ENCODE data around the gene NSUN2. TPM values are rescaled to one million over a fixed set of nuclear protein-coding genes. Genes with fewer than 3 reads are reported as not detected.
"Not testable (repeated sequence)": the region's sequence is repeated elsewhere in the genome, so short reads cannot be mapped to it uniquely, and the experiment has no call there.

The NSUN2 gene
- total RNA-seq, 1 experiment from 2014 or later: 74.4 TPM

DNA sequence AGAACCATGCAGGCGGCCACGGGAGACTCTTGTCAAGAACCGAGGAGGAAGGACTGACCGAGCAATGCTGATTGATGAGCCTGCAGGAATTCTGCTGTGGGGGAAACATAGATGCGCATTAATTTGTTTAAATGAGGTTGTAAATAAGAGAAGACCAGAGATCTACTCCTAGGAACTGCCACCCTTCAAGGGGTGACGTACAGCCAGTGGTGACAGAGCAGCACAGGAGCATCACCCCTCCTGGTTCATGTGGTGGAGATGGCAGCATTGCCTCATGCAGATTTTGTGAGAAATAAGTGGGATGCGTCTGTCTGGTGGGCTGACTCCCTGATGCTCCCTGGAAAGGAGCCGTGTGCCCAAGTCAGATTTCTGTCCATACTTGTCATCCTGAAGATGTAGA, 22.6 kb upstream of the NSUN2 start:
- peaks cover 9% of the 10 kb centered on the region for H3K9me3 ChIP-seq
- no peak for DNase-seq
- H3K36me3 ChIP-seq: peaks cover 72% of the 10 kb centered on the region
- H3K27me3 ChIP-seq: no peaks in the 10 kb centered on the region
- no peak overlapping the region for H3K4me3 ChIP-seq

GRCh38 chr5:6652025-6652424, 19.2 kb upstream of the NSUN2 start:
- H3K9me3 ChIP-seq: peaks cover 32% of the 10 kb centered on the region
- H3K36me3 ChIP-seq: peaks cover 72% of the 10 kb centered on the region
- no peak overlapping the region for H3K4me3 ChIP-seq
- no peaks in the 10 kb centered on the region for H3K27me3 ChIP-seq
- no peak for DNase-seq

DNA sequence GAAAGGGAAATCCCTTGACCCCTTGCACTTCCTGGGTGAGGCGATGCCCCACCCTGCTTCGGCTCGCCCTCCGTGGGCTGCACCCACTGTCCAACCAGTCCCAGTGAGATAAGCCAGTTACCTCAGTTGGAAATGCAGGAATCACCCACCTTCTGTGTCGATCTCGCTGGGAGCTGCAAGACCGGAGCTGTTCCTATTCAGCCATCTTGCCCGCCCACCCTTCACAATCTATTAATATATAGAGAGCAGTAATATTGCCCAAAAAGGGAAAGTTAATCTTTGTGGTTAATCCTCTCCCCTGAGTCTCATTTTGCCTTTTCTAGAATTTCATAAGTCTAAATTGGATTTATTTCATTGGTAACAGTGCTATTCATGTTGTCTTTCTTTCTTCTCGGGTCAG, 16.8 kb upstream of the NSUN2 start:
- peaks cover 28% of the 10 kb centered on the region for H3K9me3 ChIP-seq
- H3K36me3 ChIP-seq: peaks cover 59% of the 10 kb centered on the region
- DNase-seq: no peak
- no peak overlapping the region for H3K4me3 ChIP-seq
- no peaks in the 10 kb centered on the region for H3K27me3 ChIP-seq

GRCh38 chr5:6649186-6649585, 16.3 kb upstream of the NSUN2 start:
- peaks cover 28% of the 10 kb centered on the region for H3K9me3 ChIP-seq
- H3K4me3 ChIP-seq: no peak overlapping the region
- no peaks in the 10 kb centered on the region for H3K27me3 ChIP-seq
- H3K36me3 ChIP-seq: peaks cover 59% of the 10 kb centered on the region
- no peak for DNase-seq

GRCh38 chr5:6645571-6646362, 12.9 kb upstream of the NSUN2 start:
- H3K9me3 ChIP-seq: peaks cover 28% of the 10 kb centered on the region
- not testable (repeated sequence) for H3K4me3 ChIP-seq, DNase-seq, H3K27me3 ChIP-seq
- peaks cover 37% of the 10 kb centered on the region for H3K36me3 ChIP-seq

DNA sequence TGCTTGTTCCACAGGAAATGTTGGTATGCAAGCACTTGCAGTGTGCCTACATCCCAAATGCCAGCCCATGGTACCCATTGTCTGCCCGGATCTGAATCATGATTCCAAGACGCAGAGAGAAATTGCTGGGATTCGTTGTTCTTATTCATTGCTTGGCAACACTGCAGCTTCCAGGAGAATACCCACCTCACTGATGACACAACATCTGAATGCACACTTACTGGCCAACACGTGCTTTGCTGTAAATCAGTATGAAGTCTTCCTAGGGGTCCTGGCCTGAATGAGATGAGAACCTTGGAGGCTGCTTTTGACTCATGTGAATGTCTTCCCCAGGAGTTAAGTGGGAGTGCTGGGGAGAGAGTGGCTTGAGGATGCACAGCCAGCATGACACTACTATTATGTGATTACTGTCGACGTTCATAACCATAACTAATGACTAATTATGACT, 12.0 kb upstream of the NSUN2 start:
- Histone ChIP-seq H3K4me3 (no peak overlapping the region), H3K36me3 (peaks cover 37% of the 10 kb centered on the region), H3K27me3 (no peaks in the 10 kb centered on the region), H3K9me3 (peaks cover 25% of the 10 kb centered on the region)
- peak; percentile 80 for DNase-seq

DNA sequence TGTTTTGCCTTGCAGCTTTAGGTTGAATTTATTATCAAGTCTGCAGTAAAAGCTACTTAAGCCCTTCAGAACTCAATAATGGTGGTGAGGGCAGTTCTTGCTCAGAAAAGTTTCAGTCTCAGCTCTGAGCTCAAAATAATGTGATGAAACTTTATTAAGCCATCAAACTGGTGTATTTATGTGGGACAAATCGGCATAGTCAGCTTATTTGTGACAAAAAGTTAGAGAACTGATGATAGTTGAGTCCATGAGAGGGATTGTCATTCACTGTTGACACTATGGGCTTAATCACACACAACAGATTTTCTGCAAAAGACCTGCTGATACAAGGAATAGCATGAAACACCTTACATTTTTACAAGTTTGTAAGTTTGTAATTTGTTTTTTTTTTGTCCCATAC, 9.8 kb upstream of the NSUN2 start:
- no peaks in the 10 kb centered on the region for H3K27me3 ChIP-seq
- no peak overlapping the region for H3K4me3 ChIP-seq
- H3K9me3 ChIP-seq: peaks cover 10% of the 10 kb centered on the region
- no peak for DNase-seq
- H3K36me3 ChIP-seq: peaks cover 23% of the 10 kb centered on the region

- H3K4me3 ChIP-seq: no peak overlapping the region
- DNase-seq: no peak
- H3K27me3 ChIP-seq: no peaks in the 10 kb centered on the region
- H3K9me3 ChIP-seq: no peaks in the 10 kb centered on the region
- H3K36me3 ChIP-seq: peaks cover 6% of the 10 kb centered on the region; the same call in 1 of the 2 replicates
These were observed 5.4 kb upstream of the NSUN2 start for GRCh38 chr5:6638236-6638635.

- Histone ChIP-seq H3K4me3 (no peak overlapping the region), H3K9me3 (no peaks in the 10 kb centered on the region), H3K36me3 (peaks cover 6% of the 10 kb centered on the region), H3K27me3 (no peaks in the 10 kb centered on the region)
- no peak for DNase-seq
These were observed 4.7 kb upstream of the NSUN2 start for GRCh38 chr5:6637590-6637989.

DNA sequence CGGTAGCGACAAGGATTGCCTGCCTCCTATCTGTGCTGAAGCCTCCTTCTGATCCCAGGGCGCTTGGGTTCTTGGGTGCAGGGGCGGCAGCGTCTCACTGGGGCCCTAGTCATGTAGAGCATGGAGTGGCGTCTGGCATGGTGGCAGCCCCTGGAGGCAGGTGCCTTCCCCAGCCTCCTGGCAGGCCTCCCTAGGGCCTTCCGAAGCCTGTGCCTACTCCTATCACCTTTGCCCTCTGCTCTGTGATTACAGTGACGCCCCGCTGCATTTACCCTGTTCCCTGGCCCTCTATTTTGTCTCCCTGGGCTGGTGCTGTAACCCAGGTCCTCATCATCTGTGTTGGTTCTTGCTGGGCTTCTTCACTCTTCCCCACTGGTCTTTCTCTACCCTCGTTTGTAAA, 4.2 kb upstream of the NSUN2 start:
- H3K4me3 ChIP-seq: no peak overlapping the region
- peaks cover 12% of the 10 kb centered on the region for H3K36me3 ChIP-seq
- no peaks in the 10 kb centered on the region for H3K9me3 ChIP-seq
- DNase-seq: no peak
- H3K27me3 ChIP-seq: no peaks in the 10 kb centered on the region

DNA sequence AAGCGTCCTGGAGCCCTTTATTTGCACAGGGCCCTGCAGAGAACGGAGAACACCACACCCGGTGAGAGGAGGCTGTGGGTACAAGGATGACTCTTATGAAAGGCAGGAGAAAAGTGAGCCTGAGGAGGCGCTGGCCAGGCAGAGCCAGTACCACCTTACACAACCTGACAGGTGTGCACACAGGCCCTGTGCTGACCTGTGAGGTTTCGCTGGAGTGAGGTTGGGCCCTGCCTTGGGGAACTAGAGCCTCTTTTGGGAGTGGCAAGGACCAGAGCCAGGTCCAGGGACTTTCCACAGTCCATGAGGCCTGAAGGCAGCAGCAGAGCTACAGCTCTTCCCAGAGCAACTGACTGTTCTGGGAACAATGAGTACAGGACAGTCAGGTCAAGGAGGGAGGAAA, 3.4 kb upstream of the NSUN2 start:
- no peak for DNase-seq
- Histone ChIP-seq H3K36me3 (peaks cover 19% of the 10 kb centered on the region), H3K9me3 (no peaks in the 10 kb centered on the region), H3K27me3 (no peaks in the 10 kb centered on the region), H3K4me3 (no peak overlapping the region)

DNA sequence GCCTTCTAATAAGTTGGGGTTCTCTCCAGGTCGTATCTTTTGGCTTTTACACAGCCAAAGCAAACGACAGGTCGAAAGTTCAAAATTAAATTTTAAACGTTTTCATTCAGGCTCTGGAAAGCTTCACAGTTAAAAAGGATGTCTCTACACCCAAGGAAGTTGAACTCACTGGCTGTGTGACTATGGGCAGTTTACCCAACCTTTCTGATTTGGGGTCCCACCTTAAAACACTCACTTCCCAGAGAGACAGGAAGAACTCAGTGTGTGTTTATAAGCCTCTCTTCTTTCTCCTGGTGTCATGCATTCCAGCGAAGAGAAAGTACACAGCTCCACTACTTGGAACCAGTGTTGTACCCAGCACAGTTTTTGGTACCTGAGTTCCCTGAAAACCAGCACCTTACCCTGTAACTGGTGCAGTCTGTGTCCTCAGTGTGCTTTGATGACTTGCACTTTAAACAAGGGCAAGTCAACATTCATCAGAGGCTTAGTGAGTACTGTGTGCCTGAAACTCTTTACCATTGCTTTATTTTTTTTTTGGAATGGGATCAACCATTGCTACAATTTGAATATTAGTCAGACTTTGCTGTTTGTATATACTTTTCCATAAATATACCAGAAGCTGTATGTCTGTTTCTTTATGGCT, 2.1 kb upstream of the NSUN2 start:
- H3K9me3 ChIP-seq: no peaks in the 10 kb centered on the region
- no peak for DNase-seq
- H3K36me3 ChIP-seq: peaks cover 33% of the 10 kb centered on the region
- H3K27me3 ChIP-seq: no peaks in the 10 kb centered on the region
- peak overlapping the region; percentile 92 for H3K4me3 ChIP-seq

- peaks cover 39% of the 10 kb centered on the region for H3K36me3 ChIP-seq
- peak overlapping the region; percentile 92 for H3K4me3 ChIP-seq
- no peaks in the 10 kb centered on the region for H3K9me3 ChIP-seq
- DNase-seq: no peak
- H3K27me3 ChIP-seq: no peaks in the 10 kb centered on the region
These were observed 1.5 kb upstream of the NSUN2 start for GRCh38 chr5:6634306-6634705.

DNA sequence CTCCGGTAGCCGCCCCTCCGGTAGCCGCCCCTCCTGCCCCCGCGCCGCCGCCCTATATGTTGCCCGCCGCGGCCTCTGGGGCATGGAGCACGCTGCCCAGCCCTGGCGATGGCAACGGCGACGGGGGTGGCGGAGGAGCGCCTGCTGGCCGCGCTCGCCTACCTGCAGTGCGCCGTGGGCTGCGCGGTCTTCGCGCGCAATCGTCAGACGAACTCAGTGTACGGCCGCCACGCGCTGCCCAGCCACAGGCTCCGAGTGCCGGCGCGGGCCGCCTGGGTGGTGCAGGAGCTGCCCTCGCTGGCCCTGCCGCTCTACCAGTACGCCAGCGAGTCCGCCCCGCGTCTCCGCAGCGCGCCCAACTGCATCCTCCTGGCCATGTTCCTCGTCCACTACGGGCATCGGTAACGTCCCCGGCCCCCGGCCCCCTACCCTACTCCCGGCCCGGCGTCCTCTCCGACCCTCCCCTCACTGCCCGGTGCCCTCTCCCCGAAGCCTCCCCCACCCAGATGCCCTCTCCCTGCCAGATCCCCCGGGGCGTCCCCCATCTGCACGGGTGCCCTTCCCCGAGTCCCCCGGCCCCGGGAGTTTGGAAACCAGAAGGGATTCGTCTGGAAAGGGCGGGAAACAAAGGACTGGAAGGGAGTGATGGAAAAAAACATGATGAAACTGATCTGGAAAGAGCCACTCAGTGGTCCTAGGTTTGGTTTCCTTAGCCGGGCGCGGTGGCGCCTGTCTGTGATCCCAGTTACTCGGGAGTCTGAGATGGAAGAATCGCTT, 813 bp upstream of the NSUN2 start:
- Histone ChIP-seq H3K9me3 (no peaks in the 10 kb centered on the region), H3K27me3 (no peaks in the 10 kb centered on the region), H3K4me3 (peak overlapping the region; percentile 92), H3K36me3 (peaks cover 45% of the 10 kb centered on the region)
- DNase-seq: peak; percentile 62

DNA sequence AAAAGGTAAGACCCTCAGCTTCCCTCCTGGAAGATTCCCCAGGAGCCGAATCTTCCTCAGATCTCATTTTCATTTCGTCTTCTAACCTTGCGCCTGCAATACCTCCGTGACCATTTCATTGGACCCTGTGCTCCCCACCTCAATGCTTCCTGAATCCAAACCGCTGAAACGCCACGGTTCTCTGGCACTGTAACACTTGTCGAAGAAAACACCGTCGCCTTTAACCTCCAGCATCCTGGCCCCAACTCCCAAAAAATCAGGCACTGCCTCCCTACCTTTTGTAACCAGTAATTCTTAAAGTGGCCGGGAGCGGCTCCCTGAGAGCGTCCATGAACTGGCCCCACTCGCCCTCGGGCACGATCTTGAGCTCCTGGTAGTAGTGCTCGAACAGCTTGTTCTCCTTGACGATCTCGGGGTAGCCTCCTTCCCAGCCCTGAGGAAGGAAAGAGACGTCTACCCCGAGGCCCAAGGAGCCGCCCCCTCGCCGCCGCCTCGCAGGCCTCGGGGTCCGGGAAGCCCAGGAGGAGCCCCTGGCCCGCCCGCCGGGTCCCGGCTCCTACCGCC, 438 bp downstream of the NSUN2 start:
- DNase-seq: no peak
- Histone ChIP-seq H3K4me3 (peak overlapping the region; percentile 92), H3K9me3 (no peaks in the 10 kb centered on the region), H3K27me3 (no peaks in the 10 kb centered on the region), H3K36me3 (peaks cover 58% of the 10 kb centered on the region)

- H3K36me3 ChIP-seq: peaks cover 65% of the 10 kb centered on the region
- no peaks in the 10 kb centered on the region for H3K27me3 ChIP-seq
- no peaks in the 10 kb centered on the region for H3K9me3 ChIP-seq
- DNase-seq: no peak
- H3K4me3 ChIP-seq: peak overlapping the region; percentile 92
These were observed 1.4 kb downstream of the NSUN2 start for GRCh38 chr5:6631441-6631840.

- no peaks in the 10 kb centered on the region; the same call in 1 of the 2 replicates for H3K9me3 ChIP-seq
- no peaks in the 10 kb centered on the region for H3K27me3 ChIP-seq
- H3K36me3 ChIP-seq: peaks cover 97% of the 10 kb centered on the region
- no peak for DNase-seq
- H3K4me3 ChIP-seq: no peak overlapping the region
These were observed 6.3 kb downstream of the NSUN2 start for GRCh38 chr5:6626508-6626907.
